HG03439 (cell line): Measurements from ENCODE around the gene SELENOO.
"Not testable (repeated sequence)": the region's sequence is repeated elsewhere in the genome, so short reads cannot be mapped to it uniquely, and the experiment has no call there.

Source experiments
- ATAC-seq: cut with Tn5 transposase; IDR thresholded peaks from one replicate; pipeline ENCODE4 v1.9.1; 2021; ENCODE audit warnings: mild to moderate bottlenecking, moderate library complexity; ENCODE audit not compliant: unreplicated experiment

Gene SELENOO

GRCh38 chr22:50198624-50199017 lies 2.2 kb upstream of the SELENOO start:
- ATAC-seq = no peak

GRCh38 chr22:50199251-50199721 lies 1.5 kb upstream of the SELENOO start:
- no peak for ATAC-seq

- peak; percentile 2 for ATAC-seq
These were observed 866 bp upstream of the SELENOO start for GRCh38 chr22:50199829-50200460.

- peak; percentile 27 for ATAC-seq
These were observed 649 bp downstream of the SELENOO start for GRCh38 chr22:50201191-50202129.

GRCh38 chr22:50202130-50202666 lies 1.4 kb downstream of the SELENOO start:
- no peak for ATAC-seq

- ATAC-seq = no peak
These were observed 2.5 kb downstream of the SELENOO start for GRCh38 chr22:50203288-50203687.

- ATAC-seq = no peak
These were observed 3.8 kb downstream of the SELENOO start for GRCh38 chr22:50204571-50204970.

- ATAC-seq = not testable (repeated sequence)
These were observed 4.2 kb downstream of the SELENOO start for GRCh38 chr22:50204998-50205397.

- ATAC-seq = no peak
These were observed 5.2 kb downstream of the SELENOO start for GRCh38 chr22:50205781-50206569.

- ATAC-seq = no peak
These were observed 5.8 kb downstream of the SELENOO start for GRCh38 chr22:50206599-50206998.

GRCh38 chr22:50207383-50208140 lies 6.8 kb downstream of the SELENOO start:
- no peak for ATAC-seq

- ATAC-seq = no peak
These were observed 7.7 kb downstream of the SELENOO start for GRCh38 chr22:50208430-50208938.

GRCh38 chr22:50208939-50209892 lies 8.4 kb downstream of the SELENOO start:
- no peak for ATAC-seq

- ATAC-seq = no peak
These were observed 9.1 kb downstream of the SELENOO start for GRCh38 chr22:50209893-50210292.

- ATAC-seq = no peak
These were observed 9.7 kb downstream of the SELENOO start for GRCh38 chr22:50210378-50211139.

GRCh38 chr22:50211147-50211546 lies 10.3 kb downstream of the SELENOO start:
- no peak for ATAC-seq

GRCh38 chr22:50213263-50213662 lies 12.5 kb downstream of the SELENOO start:
- no peak for ATAC-seq
